ENCODE data around the gene ZNF277. TPM values are rescaled to one million over a fixed set of nuclear protein-coding genes. Genes with fewer than 3 reads are reported as not detected.

Gene ZNF277
- total RNA-seq, 4 donors from 2014 or later: 14.4 to 44.9 (median 21.4) TPM

- Histone ChIP-seq H3K36me3 (no peaks in the 10 kb centered on the region), H3K27ac (no peak overlapping the region), H3K9me3 (no peaks in the 10 kb centered on the region), H3K27me3 (no peaks in the 10 kb centered on the region), H3K4me3 (no peak overlapping the region), H3K4me1 (no peaks in the 10 kb centered on the region)
- TF ChIP-seq, protein P1, sequence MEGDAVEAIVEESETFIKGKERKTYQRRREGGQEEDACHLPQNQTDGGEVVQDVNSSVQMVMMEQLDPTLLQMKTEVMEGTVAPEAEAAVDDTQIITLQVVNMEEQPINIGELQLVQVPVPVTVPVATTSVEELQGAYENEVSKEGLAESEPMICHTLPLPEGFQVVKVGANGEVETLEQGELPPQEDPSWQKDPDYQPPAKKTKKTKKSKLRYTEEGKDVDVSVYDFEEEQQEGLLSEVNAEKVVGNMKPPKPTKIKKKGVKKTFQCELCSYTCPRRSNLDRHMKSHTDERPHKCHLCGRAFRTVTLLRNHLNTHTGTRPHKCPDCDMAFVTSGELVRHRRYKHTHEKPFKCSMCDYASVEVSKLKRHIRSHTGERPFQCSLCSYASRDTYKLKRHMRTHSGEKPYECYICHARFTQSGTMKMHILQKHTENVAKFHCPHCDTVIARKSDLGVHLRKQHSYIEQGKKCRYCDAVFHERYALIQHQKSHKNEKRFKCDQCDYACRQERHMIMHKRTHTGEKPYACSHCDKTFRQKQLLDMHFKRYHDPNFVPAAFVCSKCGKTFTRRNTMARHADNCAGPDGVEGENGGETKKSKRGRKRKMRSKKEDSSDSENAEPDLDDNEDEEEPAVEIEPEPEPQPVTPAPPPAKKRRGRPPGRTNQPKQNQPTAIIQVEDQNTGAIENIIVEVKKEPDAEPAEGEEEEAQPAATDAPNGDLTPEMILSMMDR (IDR thresholded peaks at IDR 0.05): no peak
- no peak for TF ChIP-seq POLR2A (IDR thresholded peaks at IDR 0.05)
- intact Hi-C loops (cut with DNase I; ENCODE audit: low total_unique reads): no loop called here
- no peak for DNase-seq
Measured at GRCh38 chr7:112252141-112252540, 45.6 kb downstream of the ZNF277 start.

DNA sequence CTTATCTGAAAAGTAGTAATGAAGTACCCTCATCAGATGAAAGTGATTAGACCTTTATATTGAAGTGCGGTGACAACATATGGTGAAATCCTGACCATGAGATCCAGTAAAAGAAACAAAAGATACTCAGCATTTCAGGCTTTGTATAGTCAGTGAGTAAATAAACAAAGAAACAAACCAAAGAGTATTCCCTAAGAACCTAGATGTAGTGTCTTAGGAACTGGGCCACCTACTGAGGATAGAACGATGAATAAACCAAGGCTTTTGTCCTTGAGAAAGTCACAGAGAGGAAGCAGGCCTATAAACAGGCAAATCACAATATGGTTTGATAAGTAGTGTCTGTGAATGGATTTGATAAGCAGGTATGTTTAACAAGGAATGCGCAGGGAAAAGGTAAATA lies 46.2 kb downstream of the ZNF277 start:
- Histone ChIP-seq H3K4me3 (no peak overlapping the region), H3K27ac (no peak overlapping the region), H3K9me3 (no peaks in the 10 kb centered on the region), H3K27me3 (no peaks in the 10 kb centered on the region), H3K4me1 (no peaks in the 10 kb centered on the region), H3K36me3 (no peaks in the 10 kb centered on the region)
- TF ChIP-seq POLR2A (IDR thresholded peaks at IDR 0.05): no peak
- TF ChIP-seq, protein P1 (IDR thresholded peaks at IDR 0.05): no peak
- intact Hi-C loops (cut with DNase I; ENCODE audit: low total_unique reads): no loop called here
- DNase-seq: no peak

- H3K4me1 ChIP-seq: no peaks in the 10 kb centered on the region
- intact Hi-C loops (cut with DNase I; ENCODE audit: low total_unique reads): no loop called here
- no peak for DNase-seq
- no peaks in the 10 kb centered on the region for H3K9me3 ChIP-seq
- TF ChIP-seq, protein P1 (IDR thresholded peaks at IDR 0.05): no peak
- no peak for TF ChIP-seq POLR2A (IDR thresholded peaks at IDR 0.05)
- no peaks in the 10 kb centered on the region for H3K36me3 ChIP-seq
- no peaks in the 10 kb centered on the region for H3K27me3 ChIP-seq
- H3K27ac ChIP-seq: no peak overlapping the region
- no peak overlapping the region for H3K4me3 ChIP-seq
Measured at GRCh38 chr7:112254156-112254555, 47.7 kb downstream of the ZNF277 start.

DNA sequence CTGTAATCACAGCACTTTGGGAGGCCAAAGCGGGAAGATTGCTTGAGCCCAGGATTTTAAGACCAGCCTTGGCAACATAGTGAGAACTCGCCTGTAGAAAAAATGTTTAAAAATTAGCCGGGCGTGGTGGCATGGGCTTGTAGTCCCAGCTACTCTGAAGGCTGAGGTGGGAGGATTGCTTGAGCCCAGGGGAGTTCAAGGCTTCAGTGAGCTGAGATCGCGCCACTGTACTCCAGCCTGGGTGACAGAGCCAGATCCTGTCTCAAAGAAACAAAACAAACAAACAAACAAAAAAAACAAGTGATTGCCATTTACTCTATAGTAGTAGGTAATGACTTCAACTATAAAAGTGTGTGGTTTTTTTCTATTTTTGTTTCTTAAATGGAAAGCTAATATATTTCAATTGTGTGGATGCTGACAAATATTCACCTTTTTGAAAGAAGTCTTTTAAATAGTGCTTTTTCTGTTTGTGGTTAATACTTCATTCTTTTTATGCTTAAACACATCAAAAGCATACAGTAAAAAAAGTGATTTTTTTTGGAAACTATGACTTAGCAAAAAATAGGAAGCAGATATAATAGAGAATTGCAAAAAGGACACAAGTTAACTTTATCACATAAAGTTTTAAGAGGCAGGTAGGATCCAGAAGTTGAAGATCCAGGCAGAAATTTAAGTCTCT lies 48.4 kb downstream of the ZNF277 start:
- no peak for DNase-seq
- Histone ChIP-seq H3K27me3 (no peaks in the 10 kb centered on the region), H3K4me3 (no peak overlapping the region), H3K27ac (no peak overlapping the region), H3K9me3 (no peaks in the 10 kb centered on the region), H3K4me1 (no peaks in the 10 kb centered on the region), H3K36me3 (no peaks in the 10 kb centered on the region)
- TF ChIP-seq, protein P1 (IDR thresholded peaks at IDR 0.05): no peak
- TF ChIP-seq POLR2A (IDR thresholded peaks at IDR 0.05): no peak
- intact Hi-C loops (cut with DNase I; ENCODE audit: low total_unique reads): no loop called here

GRCh38 chr7:112255388-112255720 lies 48.9 kb downstream of the ZNF277 start:
- Histone ChIP-seq H3K4me1 (no peaks in the 10 kb centered on the region), H3K27me3 (no peaks in the 10 kb centered on the region), H3K4me3 (no peak overlapping the region), H3K36me3 (no peaks in the 10 kb centered on the region), H3K27ac (no peak overlapping the region), H3K9me3 (no peaks in the 10 kb centered on the region)
- TF ChIP-seq, protein P1 (IDR thresholded peaks at IDR 0.05): no peak
- no peak for TF ChIP-seq POLR2A (IDR thresholded peaks at IDR 0.05)
- intact Hi-C loops (cut with DNase I; ENCODE audit: low total_unique reads): no loop called here
- DNase-seq: no peak
